ENCODE results near the gene ITGB8.

ITGB8 gene

GRCh38 chr7:20407585-20408466 is 77.1 kb downstream of the ITGB8 start:
- DNase-seq (ENCODE audit: low spot score) (peak; percentile 58), ATAC-seq (ENCODE audit: low read depth) (peak; percentile 92)
- H3K4me1 ChIP-seq (ENCODE audit: insufficient read depth, poor library complexity, severe bottlenecking), result peaks cover 20% of the 10 kb centered on the region
- peak overlapping the region; percentile 81 for H3K27ac ChIP-seq (ENCODE audit: poor library complexity, severe bottlenecking)
- H3K27me3 ChIP-seq (ENCODE audit: insufficient read depth, poor library complexity, severe bottlenecking), result no peaks in the 10 kb centered on the region
- H3K9me3 ChIP-seq (ENCODE audit: severe bottlenecking), result no peaks in the 10 kb centered on the region
- H3K4me3 ChIP-seq (ENCODE audit: severe bottlenecking), result no peak overlapping the region
- peaks cover 14% of the 10 kb centered on the region for H3K36me3 ChIP-seq (ENCODE audit: low read depth)
- TF ChIP-seq, protein P1, sequence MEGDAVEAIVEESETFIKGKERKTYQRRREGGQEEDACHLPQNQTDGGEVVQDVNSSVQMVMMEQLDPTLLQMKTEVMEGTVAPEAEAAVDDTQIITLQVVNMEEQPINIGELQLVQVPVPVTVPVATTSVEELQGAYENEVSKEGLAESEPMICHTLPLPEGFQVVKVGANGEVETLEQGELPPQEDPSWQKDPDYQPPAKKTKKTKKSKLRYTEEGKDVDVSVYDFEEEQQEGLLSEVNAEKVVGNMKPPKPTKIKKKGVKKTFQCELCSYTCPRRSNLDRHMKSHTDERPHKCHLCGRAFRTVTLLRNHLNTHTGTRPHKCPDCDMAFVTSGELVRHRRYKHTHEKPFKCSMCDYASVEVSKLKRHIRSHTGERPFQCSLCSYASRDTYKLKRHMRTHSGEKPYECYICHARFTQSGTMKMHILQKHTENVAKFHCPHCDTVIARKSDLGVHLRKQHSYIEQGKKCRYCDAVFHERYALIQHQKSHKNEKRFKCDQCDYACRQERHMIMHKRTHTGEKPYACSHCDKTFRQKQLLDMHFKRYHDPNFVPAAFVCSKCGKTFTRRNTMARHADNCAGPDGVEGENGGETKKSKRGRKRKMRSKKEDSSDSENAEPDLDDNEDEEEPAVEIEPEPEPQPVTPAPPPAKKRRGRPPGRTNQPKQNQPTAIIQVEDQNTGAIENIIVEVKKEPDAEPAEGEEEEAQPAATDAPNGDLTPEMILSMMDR (IDR thresholded peaks at IDR 0.05; ENCODE audit: poor library complexity, severe bottlenecking), result no peak

- no peaks in the 10 kb centered on the region for H3K27me3 ChIP-seq (ENCODE audit: insufficient read depth, poor library complexity, severe bottlenecking)
- H3K27ac ChIP-seq (ENCODE audit: poor library complexity, severe bottlenecking), result peak overlapping the region; percentile 81
- H3K4me1 ChIP-seq (ENCODE audit: insufficient read depth, poor library complexity, severe bottlenecking), result peaks cover 20% of the 10 kb centered on the region
- no peak for DNase-seq (ENCODE audit: low spot score)
- ATAC-seq (ENCODE audit: low read depth), result peak; percentile 36; the same call in 2 of the 3 replicates
- no peaks in the 10 kb centered on the region for H3K9me3 ChIP-seq (ENCODE audit: severe bottlenecking)
- H3K36me3 ChIP-seq (ENCODE audit: low read depth), result peaks cover 14% of the 10 kb centered on the region
- TF ChIP-seq, protein P1 (IDR thresholded peaks at IDR 0.05; ENCODE audit: poor library complexity, severe bottlenecking), result no peak
- no peak overlapping the region for H3K4me3 ChIP-seq (ENCODE audit: severe bottlenecking)
Measured at GRCh38 chr7:20408467-20408826, 77.7 kb downstream of the ITGB8 start.

GRCh38 chr7:20409961-20410360 is 79.3 kb downstream of the ITGB8 start:
- DNase-seq (ENCODE audit: low spot score), result no peak
- Histone ChIP-seq H3K9me3 (ENCODE audit: severe bottlenecking) (no peaks in the 10 kb centered on the region), H3K27me3 (ENCODE audit: insufficient read depth, poor library complexity, severe bottlenecking) (no peaks in the 10 kb centered on the region), H3K4me1 (ENCODE audit: insufficient read depth, poor library complexity, severe bottlenecking) (peaks cover 20% of the 10 kb centered on the region), H3K27ac (ENCODE audit: poor library complexity, severe bottlenecking) (no peak overlapping the region), H3K4me3 (ENCODE audit: severe bottlenecking) (no peak overlapping the region), H3K36me3 (ENCODE audit: low read depth) (peaks cover 14% of the 10 kb centered on the region)
- TF ChIP-seq, protein P1 (IDR thresholded peaks at IDR 0.05; ENCODE audit: poor library complexity, severe bottlenecking), result no peak
- ATAC-seq (ENCODE audit: low read depth), result no peak

DNA sequence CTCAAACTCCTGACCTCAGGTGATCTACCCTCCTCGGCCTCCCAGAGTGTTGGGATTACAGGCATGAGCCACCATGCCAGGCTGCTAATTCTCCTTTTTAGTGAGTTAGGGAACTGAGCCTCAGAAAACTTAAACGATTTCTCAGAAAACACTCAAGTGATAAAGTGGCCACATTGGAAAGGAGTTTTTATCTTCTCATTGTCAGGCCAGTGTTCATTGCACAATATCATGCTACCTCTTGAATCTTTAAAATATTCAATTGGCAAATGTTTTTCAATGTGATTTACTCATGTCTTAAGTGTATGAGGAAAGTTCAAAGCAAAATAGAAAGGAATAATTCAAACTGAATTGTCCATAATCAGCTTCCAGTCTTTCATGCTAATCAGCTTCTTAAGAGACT is 80.7 kb downstream of the ITGB8 start:
- Histone ChIP-seq H3K27me3 (ENCODE audit: insufficient read depth, poor library complexity, severe bottlenecking) (no peaks in the 10 kb centered on the region), H3K4me1 (ENCODE audit: insufficient read depth, poor library complexity, severe bottlenecking) (peaks cover 20% of the 10 kb centered on the region), H3K36me3 (ENCODE audit: low read depth) (peaks cover 14% of the 10 kb centered on the region), H3K27ac (ENCODE audit: poor library complexity, severe bottlenecking) (no peak overlapping the region), H3K9me3 (ENCODE audit: severe bottlenecking) (no peaks in the 10 kb centered on the region), H3K4me3 (ENCODE audit: severe bottlenecking) (no peak overlapping the region)
- TF ChIP-seq, protein P1 (IDR thresholded peaks at IDR 0.05; ENCODE audit: poor library complexity, severe bottlenecking), result no peak
- no peak for ATAC-seq (ENCODE audit: low read depth)
- DNase-seq (ENCODE audit: low spot score), result no peak

DNA sequence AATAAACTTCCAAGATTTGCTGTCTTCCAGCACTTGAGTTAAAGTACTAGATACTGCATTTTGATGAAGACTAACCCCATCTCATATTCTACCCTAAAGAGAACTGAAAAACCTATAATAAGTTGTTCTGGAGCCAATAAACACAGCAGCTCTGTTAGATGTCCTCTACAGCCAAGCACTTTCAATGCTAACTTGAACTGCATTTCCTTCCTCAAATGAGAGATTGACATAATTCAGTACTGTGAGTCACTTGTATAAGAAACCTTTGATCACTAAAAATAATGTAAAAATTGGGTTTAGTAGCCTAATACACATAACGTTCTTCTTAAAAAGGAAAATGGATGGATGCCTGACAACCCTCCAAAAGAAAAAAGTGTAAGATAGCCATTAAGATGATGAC is 81.3 kb downstream of the ITGB8 start:
- DNase-seq (ENCODE audit: low spot score) (no peak), ATAC-seq (ENCODE audit: low read depth) (no peak)
- Histone ChIP-seq H3K27me3 (ENCODE audit: insufficient read depth, poor library complexity, severe bottlenecking) (no peaks in the 10 kb centered on the region), H3K4me3 (ENCODE audit: severe bottlenecking) (no peak overlapping the region), H3K27ac (ENCODE audit: poor library complexity, severe bottlenecking) (no peak overlapping the region), H3K9me3 (ENCODE audit: severe bottlenecking) (no peaks in the 10 kb centered on the region), H3K36me3 (ENCODE audit: low read depth) (peaks cover 14% of the 10 kb centered on the region), H3K4me1 (ENCODE audit: insufficient read depth, poor library complexity, severe bottlenecking) (peaks cover 20% of the 10 kb centered on the region)
- TF ChIP-seq, protein P1 (IDR thresholded peaks at IDR 0.05; ENCODE audit: poor library complexity, severe bottlenecking), result no peak

Measured in RWPE2 (cell line).